ENCODE data around the gene MITF. TPM values are rescaled to one million over a fixed set of nuclear protein-coding genes. Genes with fewer than 3 reads are reported as not detected.

The MITF gene
- total and polyA plus RNA-seq, 4 donors: 0.91 to 2.9 (median 2.3) TPM

GRCh38 chr3:69697381-69697780, 41.9 kb upstream of the MITF start:
- H3K9me3 ChIP-seq (ENCODE audit: control insufficient read depth in 4 of 4, low read length in 3 of 4): peaks cover 0 to 2% (median 0%) of the 10 kb centered on the region in 4 donors
- no peak for TF ChIP-seq GABPA (IDR thresholded peaks at IDR 0.05 in 1 of 2, conservative IDR thresholded peaks at IDR 0.05 in 1 of 2)
- no peak for TF ChIP-seq REST (IDR thresholded peaks at IDR 0.05)
- TF ChIP-seq ZBTB33 (IDR thresholded peaks at IDR 0.05): no peak
- TF ChIP-seq ATF3 (IDR thresholded peaks at IDR 0.05): no peak
- TF ChIP-seq TAF1 (conservative IDR thresholded peaks at IDR 0.05): no peak
- no peak for TF ChIP-seq RAD21 (IDR thresholded peaks at IDR 0.05)
- TF ChIP-seq MAX (IDR thresholded peaks at IDR 0.05): no peak
- TF ChIP-seq YY1 (IDR thresholded peaks at IDR 0.05): no peak
- TF ChIP-seq FOXA1 (IDR thresholded peaks at IDR 0.05): no peak
- no peak for TF ChIP-seq HNF4A (conservative IDR thresholded peaks at IDR 0.05)
- no peak for TF ChIP-seq RXRA (IDR thresholded peaks at IDR 0.05)
- no peak for TF ChIP-seq JUND (IDR thresholded peaks at IDR 0.05)
- no peak for TF ChIP-seq HNF4G (IDR thresholded peaks at IDR 0.05)
- TF ChIP-seq EGR1 (IDR thresholded peaks at IDR 0.05; ENCODE audit: low read depth in 2 of 2): no peak
- no peak for TF ChIP-seq NR2F2 (IDR thresholded peaks at IDR 0.05)
- TF ChIP-seq SP1 (IDR thresholded peaks at IDR 0.05): no peak
- no peak for TF ChIP-seq CTCF (IDR thresholded peaks at IDR 0.05; ENCODE audit: low read depth, low read length, missing input control)
- TF ChIP-seq FOXA2 (IDR thresholded peaks at IDR 0.05): no peak
- 66% methylated on average over 5 of the region's 5 CpGs for WGBS
- no peak overlapping the region for H3K27ac ChIP-seq (ENCODE audit: low read depth in 1 of 2, low read length in 2 of 2)
- H3K36me3 ChIP-seq (ENCODE audit: control insufficient read depth in 4 of 4, insufficient read depth in 3 of 4, low read depth in 1 of 4, low read length in 3 of 4): no peaks in the 10 kb centered on the region
- no peak overlapping the region for H3K9ac ChIP-seq (ENCODE audit: low read depth in 1 of 2, low read length in 2 of 2)
- no peaks in the 10 kb centered on the region for H3K4me1 ChIP-seq (ENCODE audit: control insufficient read depth in 4 of 4, insufficient read depth in 4 of 4, low read length in 3 of 4)
- no peak overlapping the region for H3K4me3 ChIP-seq (ENCODE audit: low read depth in 1 of 3, low read length in 3 of 3)
- H3K27me3 ChIP-seq (ENCODE audit: control insufficient read depth in 4 of 4, insufficient read depth in 4 of 4, low read length in 3 of 4): no peaks in the 10 kb centered on the region
- DNase-seq (ENCODE audit: low spot score): no peak
